ENCODE results near the gene CTCF.

The CTCF gene

DNA sequence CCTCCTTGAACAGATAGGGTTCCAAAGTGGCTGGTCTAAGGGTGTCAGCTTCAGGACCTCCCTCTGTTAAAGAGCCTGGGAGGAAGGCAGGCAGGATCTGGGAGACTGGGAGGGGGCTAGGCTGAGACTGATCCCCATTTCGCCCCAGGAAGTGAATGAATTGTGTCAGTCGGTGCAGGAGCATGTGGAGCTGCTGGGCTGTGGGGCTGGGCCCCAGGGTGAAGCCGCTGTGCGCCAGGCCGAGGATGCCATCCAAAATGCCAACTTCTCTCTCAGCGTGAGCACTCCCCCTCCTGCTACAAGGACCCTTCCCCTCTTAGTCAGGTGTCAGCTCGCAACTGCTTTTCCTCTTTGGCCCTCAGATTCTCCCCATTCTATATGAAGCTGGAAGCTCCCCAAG is 88.7 kb downstream of the CTCF start:
- DNase-seq (ENCODE audit: low read depth, low spot score) = no peak

DNA sequence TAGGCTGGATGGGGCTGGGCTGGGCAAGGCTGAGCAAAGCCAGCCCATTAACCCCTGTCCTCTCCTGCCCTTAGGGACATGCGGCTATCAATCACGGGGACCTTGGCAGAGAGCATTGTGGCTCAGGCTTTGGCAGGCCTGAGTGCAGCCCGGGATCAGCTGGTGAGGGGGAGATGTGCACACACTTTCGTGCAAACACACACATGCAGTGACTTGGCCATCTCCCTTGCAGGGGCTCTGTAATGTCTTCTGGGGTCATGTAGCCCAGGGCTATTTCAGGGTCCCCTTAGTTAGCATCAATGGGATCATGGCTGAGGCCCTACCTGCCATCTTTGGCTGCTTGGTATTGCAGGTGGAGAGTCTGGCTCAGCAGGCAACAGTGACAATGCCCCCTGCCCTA is 89.5 kb downstream of the CTCF start:
- no peak for DNase-seq (ENCODE audit: low read depth, low spot score)

DNA sequence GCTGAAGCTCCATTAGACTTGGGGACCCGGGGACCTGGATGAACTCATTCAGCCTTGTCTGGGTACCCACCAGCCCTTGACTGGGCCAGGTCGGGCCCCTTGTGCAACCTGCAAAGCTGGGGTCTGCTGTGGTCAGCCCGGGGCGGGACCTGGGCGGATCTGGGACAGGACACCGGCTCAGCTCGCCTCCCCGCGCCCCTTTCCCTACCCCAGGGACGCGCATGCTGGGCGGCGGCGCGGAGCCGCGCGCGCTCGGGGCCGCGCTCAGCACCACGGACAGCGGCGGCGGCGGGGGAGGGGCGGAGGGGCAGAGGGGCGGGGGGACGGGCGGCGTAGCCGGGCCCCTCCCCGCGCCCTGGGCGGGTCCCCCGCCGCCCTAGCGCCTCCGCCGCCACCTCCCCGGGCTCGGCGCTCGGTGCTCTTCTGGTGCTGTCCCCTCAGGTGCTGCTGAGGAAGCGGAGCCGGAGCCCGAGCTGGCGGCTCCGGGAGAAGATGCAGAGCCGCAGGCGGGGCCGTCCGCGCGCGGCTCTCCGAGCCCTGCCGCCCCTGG is 90.3 kb downstream of the CTCF start:
- DNase-seq (ENCODE audit: low read depth, low spot score) = no peak

DNA sequence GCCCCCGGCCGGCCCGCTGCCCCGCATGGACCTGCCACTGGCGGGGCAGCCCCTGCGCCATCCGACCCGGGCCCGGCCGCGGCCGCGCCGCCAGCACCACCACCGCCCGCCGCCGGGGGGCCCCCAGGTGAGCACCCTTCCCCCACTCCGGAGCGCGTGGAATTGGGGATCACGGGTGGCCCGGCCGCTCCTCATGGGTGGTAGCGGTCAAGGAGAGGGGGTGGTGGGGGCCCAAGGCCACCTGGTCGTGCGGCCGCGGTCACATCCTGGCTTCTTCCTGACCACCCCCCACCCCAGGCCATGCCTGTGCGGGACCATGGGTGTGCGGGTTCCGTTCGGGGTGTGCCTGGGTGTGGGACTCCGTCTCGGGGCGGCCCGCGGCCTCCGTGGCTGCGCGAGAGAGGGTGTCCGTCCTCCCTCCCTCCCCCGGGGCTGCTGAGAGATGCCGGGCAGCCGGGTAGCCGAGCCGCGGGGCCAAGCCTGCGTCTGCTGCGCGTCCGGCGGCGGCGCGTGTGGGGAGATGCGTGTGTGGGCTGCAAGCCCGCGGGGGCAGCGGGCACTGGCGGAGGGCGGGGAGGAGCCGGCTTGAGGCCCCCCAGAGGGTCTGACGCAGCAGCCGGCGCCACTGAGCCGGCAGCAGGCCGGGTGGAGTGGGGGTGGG is 90.9 kb downstream of the CTCF start:
- no peak for DNase-seq (ENCODE audit: low read depth, low spot score)

DNA sequence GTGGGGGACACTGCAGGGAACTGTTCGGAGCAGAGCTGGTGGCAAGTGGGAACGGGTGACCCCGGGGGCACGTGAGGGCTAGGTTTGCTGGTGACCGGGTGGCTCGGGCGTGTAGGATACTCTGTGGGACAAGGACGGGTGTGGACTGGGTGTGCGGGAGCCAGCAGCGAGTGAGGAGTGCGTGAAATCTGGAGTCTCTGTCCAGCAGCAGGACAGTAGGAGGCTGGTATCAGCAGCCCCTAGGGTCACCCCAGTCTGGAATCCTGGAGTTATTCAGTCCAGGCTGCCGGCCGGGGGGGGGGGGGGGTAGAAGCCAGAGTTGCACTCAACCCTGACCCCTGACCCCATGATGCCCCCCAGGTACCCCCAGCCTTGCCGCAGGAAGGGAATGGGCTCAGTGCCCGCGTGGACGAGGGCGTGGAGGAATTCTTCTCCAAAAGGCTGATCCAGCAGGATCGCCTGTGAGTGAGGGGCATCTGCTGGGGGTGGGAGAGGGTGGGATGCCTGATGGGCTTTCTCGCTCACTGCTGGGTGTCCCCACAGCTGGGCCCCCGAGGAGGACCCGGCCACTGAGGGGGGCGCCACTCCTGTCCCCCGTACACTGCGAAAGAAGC is 91.6 kb downstream of the CTCF start:
- DNase-seq (ENCODE audit: low read depth, low spot score) = no peak

DNA sequence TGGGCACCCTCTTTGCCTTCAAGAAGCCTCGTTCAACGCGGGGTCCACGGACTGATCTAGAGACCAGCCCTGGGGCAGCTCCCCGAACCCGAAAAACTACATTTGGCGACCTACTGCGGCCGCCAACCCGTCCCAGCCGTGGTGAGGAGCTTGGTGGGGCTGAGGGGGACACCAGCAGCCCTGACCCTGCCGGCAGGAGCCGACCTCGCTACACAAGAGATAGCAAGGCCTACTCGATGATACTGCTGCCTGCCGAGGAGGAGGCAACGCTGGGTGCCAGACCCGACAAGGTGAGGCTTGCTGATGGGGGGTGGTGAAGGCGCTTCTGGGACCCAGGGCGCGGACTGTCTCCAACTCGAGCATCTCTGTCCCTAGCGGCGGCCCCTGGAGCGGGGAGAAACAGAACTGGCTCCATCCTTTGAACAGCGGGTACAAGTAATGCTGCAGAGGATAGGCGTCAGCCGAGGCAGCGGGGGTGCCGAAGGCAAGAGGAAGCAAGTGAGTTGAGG is 92.1 kb downstream of the CTCF start:
- DNase-seq (ENCODE audit: low read depth, low spot score) = no peak

DNA sequence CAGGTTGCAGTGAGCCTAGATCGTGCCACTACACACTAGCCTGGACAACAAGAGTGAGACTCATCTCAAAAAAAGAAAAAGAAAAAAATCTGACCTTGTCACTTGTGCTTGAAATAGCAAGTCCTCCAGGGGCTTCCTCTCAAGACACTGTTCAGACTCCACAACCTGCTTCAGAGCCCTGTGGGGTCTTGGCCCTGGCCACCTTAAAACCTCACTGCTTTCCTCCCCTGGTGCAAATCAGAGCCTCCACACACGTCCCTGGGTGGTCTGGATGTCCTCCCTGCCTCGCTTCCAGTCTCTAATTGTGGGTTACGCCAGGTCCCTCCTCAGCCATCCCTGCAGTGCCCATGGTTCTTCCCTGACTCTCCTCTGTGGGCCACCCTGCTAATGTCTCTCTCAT is 93.0 kb downstream of the CTCF start:
- no peak for DNase-seq (ENCODE audit: low read depth, low spot score)

DNA sequence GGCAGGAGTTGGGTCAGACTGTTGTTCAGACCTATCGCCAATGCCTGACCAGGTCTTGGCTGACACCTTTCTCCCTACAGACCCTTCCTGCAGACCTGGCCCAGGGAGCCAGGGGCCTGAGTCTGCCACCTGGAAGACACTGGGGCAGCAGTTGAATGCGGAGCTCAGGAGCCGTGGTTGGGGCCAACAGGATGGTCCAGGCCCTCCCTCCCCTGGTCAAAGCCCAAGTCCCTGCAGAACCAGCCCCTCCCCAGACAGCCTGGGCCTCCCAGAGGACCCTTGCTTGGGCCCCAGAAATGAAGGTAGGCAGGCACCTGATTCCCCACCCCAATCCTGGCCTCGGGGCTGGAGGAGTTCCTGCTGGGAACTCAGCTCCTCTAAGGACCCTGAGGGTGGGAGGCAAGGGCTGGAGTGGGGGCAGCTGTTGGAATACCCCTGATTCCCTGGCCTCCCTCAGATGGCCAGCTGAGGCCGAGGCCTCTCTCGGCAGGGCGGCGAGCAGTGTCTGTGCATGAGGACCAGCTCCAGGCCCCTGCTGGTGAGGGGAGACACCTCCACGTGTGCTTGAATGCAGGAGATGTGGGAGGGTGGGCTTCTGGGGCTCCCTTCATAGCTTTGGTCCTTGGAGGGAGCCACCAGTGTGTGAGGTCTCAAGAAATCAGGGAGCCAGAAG is 94.2 kb downstream of the CTCF start:
- DNase-seq (ENCODE audit: low read depth, low spot score) = no peak

DNA sequence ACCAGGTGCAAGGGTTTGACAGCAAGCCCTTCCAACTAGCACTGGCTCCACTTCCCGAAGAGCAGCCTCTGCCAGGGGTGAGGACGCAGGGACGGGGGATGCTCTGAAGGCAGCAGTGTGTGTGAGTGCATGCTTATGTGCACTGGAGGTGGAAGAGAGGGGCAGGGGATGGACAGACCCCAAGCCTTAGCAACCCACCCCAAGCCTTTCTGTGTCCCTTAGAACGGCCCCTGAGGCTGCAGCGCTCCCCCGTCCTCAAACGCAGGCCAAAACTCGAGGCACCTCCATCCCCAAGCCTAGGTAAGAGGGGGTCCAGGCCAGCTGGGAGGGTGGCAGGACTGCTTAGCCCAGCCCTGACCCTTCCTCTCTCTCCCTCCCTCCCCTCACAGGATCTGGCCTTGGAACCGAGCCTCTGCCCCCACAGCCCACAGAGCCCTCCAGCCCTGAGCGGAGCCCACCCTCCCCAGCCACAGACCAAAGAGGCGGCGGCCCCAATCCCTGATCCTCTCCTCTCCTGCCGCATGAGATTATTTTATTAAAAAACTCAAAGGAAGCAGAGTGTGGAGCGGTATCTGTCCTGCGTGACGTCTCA is 94.8 kb downstream of the CTCF start:
- DNase-seq (ENCODE audit: low read depth, low spot score) = no peak

DNA sequence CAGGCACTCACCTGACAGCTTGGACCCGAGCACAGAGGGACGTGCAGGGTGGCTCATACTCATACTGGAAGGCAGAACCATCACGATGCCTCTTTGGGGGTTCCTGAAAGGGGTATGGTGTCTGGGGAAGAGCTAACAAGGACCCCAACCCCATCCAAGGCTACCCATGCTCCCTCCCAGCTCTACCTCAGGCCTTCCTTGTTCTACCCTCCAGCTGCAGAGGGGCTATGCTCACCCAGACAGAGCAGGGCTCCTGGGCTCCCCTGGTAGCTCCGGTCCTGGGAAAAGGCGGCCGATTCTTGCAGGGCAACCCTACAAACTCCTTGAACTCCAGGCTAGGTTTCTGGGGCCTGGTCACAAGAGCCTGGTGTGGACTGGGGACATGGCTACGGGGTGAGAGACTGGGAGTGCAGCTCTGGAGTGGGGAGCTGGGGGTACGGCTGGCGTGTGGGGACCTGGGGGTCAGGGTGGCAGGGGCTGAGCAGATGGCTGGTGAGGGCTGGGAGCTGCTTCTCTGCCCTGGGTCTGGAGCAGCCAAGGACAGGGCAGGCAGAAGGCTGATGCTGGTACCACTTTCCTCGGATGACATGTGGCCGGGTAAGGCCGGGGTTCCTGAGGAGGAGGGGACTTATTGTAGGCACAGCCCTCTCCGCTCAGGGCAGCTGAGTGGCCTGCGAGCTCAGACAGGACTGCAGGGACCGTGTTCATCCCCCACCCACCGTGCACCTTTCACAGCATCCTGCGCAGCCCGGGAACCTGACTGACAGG is 95.6 kb downstream of the CTCF start:
- no peak for DNase-seq (ENCODE audit: low read depth, low spot score)

DNA sequence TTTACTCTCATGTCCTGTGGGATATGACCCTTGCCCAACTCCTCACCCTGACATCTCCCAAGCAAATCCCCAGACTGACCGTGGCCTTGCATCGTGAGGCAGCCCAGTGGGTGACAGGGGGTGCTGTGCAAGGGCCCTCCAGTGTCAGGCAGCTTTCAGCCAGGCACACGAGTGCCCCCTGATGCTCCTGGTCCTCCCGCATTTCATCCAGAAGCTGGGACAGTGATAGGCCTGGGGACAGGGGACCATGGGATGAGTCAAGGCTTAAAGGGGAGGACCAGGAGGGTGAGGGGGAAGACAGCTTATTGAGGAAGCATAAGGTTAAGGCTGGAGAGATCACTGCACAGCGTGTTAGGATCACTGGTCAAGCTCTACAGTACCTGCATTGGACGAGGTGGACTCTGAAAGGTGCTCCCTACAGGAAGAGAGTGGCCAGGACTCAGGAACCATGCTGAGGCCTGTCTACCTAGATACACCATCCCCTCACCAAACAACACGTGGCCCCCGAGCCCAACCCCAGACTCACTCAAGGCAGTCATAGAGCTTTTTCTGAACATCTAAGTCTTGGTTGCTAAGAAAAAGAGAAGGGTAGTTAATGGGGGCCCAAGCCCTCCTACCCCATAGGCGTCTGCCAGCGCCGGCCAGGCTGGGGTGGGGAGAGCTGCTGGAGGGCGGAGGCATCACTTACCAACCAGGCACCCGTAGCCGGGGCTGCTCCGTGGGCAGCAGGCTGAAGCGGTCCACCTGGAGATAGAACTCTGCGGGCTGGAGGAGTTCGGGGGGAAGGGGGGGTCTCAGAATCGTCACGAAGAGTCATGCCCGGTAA is 96.7 kb downstream of the CTCF start:
- no peak for DNase-seq (ENCODE audit: low read depth, low spot score)

DNA sequence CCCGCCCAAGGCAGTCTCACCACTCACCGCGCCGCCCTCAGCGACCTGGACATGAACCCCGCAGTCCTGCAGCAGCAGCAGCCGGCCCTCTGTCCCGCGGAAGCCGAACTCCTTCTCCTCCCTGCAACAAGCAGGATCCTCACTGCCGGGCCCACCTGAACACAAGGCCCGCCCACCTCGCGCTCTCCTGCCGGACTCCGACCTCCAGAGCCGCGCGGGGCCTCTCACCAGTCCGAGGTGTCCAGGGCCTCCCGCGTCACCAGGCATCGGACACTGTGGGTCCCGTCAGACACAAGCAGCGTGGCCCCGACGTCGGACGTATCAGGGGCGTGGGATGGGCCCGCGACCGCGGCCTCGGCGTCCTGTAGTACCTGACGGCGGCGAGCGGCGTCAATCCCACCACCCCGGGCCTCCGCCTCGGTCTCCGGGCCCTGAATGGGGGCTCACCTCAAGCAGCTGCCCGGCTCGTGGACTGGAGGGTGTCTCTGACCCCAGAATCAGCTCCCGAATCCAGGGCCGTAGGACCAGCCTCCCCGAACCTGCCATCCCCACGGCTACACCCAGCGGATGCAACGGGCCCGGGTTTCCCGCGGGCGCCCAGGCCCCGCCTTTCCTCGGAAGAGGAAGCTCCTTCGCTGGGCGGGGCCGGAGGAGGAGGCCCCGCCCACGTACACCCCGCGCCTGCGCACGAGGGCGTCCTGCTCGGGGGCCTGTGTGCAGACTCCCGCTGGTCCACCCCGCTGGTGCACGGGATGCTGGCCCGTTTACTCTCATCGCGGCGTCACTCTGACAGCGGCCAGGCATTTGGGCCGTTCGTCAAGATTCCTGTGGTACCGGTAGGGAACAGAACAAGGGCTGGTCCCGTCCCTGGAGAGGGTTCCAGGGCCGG is 97.6 kb downstream of the CTCF start, which contains the start of gene ACD:
ACD (minus strand) TSS at position 586 of the 889 bp plus-strand sequence; CDS start at position 546, 40 bp downstream.
- DNase-seq (ENCODE audit: low read depth, low spot score) = peak; percentile 95

DNA sequence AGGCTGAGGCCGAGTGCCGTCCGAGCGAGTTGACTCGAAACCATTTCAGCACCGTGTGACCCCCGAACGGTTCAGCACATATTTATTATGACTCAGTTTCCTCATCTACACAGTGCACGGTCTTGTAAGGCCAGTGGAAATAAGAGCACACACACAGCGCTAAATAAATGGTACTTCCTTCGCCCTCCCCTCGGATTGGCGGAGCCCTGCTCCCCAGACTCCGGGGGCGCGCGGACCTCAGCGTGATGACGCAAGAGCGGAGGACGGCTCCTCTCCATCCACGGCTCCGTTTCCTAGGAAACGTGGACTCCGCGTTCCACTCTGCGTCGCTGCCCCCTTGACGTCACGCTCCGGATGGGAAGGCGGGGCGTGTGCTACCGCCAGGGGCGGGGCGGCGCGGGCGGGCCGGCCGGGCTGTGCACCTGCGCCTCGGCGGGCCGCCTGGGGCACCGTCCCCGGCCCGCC is 98.3 kb downstream of the CTCF start, which contains the start of gene PARD6A:
PARD6A (plus strand) TSS at position 397 of the 465 bp plus-strand sequence. CDS start 79 bp downstream, outside the sequence.
- DNase-seq (ENCODE audit: low read depth, low spot score) = peak; percentile 94

DNA sequence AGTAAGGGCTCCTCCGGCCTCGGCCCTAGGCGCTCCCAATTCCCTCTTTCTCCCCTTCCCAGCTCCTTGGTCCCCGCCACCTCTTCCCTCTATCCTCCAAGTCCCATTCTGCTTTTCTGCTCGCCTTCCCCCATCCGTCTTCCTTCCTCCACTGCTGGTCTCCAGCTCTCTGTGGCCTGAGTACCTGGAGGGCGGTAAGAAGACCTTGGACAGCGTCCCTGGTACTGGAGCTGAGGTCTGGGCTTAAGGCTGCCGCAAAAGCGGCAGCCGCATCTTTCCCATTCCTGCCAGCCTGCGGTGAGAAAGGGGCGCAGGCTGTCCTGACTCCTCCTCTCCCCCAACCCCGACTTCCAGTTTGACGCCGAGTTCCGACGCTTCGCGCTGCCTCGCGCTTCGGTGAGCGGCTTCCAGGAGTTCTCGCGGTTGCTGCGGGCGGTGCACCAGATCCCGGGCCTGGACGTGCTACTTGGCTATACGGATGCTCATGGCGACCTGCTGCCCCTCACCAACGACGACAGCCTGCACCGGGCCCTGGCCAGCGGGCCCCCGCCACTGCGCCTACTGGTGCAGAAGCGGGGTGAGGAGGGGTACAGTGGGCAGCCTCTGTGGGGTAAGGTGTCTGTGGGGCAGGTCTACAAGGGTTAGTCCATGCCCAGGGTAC is 98.9 kb downstream of the CTCF start:
- peak; percentile 85 for DNase-seq (ENCODE audit: low read depth, low spot score)

DNA sequence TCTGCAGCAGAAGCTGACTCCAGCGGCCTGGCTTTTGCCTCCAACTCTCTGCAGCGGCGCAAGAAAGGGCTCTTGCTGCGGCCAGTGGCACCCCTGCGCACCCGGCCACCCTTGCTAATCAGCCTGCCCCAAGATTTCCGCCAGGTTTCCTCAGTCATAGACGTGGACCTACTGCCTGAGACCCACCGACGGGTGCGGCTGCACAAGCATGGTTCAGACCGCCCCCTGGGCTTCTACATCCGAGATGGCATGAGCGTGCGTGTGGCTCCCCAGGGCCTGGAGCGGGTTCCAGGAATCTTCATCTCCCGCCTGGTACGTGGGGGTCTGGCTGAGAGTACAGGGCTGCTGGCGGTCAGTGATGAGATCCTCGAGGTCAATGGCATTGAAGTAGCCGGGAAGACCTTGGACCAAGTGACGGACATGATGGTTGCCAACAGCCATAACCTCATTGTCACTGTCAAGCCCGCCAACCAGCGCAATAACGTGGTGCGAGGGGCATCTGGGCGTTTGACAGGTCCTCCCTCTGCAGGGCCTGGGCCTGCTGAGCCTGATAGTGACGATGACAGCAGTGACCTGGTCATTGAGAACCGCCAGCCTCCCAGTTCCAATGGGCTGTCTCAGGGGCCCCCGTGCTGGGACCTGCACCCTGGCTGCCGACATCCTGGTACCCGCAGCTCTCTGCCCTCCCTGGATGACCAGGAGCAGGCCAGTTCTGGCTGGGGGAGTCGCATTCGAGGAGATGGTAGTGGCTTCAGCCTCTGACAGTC is 99.7 kb downstream of the CTCF start:
- DNase-seq (ENCODE audit: low read depth, low spot score) = no peak

DNA sequence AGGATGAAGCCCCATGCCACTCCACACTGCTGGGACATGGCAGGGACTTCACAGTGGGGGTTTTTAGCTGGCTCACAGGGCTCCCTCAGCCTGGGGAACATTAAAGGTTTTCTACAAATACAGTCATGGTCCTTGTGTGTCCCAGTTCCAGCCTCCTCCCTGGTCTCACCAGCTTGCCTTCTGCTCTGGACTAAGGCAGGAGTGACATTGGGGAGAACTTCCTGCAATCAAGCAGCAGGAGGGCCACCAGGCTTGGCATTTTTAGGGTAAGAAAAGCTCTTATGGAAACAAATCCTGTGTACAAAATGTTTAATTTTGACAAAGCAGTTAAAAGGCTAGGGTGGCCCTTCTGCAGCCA is 100.3 kb downstream of the CTCF start:
- no peak for DNase-seq (ENCODE audit: low read depth, low spot score)

DNA sequence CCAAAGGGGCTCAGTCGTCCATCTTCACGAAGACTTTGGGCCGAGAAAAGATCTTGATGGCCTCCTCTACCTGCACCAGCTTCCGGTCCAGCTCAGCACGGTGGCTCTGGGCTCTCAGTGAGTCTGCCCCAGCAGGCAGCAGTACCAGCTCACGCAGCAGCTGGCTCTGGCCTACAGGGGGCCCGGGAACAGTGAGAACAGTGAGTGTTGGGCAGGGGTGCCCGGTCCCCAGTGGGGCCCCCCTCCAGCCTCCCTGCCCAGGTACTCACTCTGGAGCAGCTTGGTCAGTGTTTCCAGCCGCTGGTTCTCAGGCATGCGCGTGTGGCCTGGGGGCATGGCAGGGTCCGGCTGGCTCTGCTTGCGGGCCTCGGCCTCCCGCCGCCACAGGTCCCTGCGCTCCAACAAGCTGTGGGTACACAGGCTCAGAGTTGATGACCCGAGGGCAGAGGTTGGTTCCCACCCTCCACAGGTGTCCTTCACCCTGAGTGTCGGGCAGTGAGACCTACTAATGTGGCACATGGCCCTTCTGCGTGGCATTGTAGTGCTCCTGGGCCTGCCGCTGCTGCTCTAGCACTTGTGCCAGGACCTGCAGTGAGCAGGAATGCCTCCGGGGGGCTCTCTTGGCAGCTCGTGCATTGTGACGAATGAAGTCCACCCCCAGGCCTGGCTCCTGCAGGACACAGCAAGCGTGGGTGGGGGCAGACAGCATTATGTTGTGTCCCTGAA is 101.0 kb downstream of the CTCF start:
- no peak for DNase-seq (ENCODE audit: low read depth, low spot score)
